Left renal cortex interstitium (tissue), 4 donors: ENCODE data around the gene AK9. TPM values are rescaled to one million over a fixed set of nuclear protein-coding genes. Genes with fewer than 3 reads are reported as not detected.

ENCODE experiments used
- DNase-seq, 4 donors: peaks; one replicate each; pipeline ENCODE4 v3.0.0-alpha.2; 2013; ENCODE audit warnings: low read depth in 4 of 4, low spot score in 2 of 4, missing footprints in 1 of 4
- polyA plus RNA-seq, 4 donors: library from polyadenylated mRNA; unstranded; fragments of 120-200 nt; gene quantifications; one replicate each; pipeline ENCODE4 v1.2.1, GENCODE V29; 2013; ENCODE audit not compliant: insufficient read length in 4 of 4

Gene AK9
- polyA plus RNA-seq, 4 donors = 8.8 to 15.8 (median 14.2) TPM

DNA sequence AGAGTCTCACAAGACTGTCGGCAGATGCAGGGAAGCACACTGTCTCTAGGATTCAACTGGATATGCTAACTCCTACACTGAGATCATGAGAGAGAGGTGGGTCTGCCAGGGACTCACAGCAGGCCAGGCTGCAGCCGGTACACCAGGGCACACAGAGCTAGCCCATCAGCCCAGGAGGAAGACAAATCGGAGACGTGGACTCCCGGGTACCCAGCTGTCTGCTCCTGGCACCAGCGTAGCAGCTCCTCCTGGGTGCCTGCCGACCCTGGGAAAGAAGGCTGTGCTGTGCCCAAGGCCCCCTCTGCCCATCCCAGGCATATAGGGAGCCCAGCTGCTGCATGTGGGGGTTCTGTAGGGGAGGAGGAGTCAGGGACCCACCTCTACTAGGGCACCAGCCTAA, 242.4 kb downstream of the AK9 start:
- DNase-seq = no peak

DNA sequence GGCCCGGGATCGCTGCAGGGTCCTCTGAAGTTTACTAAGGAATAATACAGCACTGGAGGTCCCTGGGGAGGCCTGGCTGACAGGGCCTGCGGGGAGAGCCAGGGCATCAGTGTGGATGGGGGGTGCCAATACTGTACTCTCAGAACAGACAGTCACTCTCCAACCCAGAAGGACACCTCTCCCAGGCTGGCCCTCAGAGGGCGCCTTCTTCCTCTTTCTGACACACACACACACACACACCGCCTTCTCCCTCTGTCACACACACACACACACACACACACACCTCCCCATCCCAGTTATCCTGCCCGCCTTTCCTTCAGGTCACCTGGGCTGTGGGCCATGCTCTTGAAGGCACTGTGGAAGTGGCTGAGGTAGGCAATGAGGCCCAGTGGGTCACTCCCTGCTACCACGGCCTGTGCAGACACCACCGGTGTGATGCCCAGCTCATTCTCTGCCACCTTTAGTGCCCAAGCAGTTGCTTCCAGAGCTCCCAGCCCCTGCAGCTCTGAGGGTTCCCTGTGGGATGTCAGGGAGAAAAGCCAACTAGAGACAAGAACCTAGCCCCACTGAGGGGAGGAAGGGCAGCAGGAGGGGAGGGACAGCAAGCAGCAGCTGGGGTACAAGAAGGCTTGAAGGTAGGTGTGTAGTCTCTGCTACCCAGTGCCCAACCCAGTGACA, 243.0 kb downstream of the AK9 start:
- DNase-seq = no peak

DNA sequence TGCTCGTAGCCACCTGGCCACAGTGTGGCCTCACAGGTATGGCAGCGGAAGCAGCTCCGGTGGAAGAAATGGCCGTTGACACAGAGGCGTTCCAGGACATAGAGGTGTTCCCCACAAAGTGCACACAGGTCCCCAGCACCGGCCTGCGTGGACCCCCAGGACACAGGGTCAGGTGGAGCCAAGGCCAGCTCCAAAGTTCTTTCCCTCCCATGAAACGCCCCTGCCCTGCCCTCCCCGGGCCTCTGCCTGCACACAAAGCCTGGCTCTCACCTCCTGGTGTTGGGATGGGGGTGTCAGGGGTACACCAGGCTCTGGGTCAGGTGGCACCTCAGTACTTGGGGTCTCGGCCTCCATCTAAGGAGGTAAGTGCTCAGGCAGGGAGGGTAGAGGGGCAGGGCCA, 243.9 kb downstream of the AK9 start:
- no peak for DNase-seq

DNA sequence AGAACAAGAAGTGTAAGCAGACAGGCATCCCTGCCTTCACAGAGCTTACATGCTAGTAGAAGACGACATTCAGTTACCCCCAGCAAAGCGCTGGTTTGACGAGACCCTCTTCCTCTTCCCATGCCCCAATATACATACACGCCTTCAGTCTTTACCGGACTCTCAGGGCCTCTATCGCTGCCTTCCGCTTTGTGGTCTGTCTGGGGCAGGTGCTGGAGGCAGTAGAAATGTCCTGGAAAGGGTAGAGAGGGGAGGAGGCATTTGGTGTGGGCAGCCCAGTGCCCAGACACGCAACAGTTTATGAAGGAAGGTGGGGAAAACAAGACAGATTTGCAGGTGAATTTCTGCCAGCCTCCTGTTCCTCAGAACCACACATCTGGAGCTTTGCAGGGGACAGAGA, 244.5 kb downstream of the AK9 start:
- no peak for DNase-seq

DNA sequence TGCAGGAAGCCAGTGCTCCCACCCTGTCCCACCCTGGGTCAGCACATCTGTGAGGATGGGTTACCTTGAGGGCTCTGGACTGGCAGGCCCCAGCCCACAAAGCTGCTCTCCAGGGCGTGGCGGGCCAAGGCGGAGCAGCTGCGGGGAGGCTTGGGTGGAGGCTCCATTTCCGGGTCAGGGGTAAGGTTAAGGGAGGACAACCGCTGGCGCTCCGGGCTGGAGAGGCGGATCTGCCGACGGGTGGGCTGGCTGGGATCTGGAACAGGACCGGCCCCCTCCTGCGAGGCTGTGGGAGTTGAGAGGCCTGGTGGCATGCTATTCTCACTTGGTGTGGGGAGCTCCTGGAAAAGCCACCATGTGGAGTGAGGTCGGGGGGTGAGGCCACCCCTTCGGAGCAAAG, 244.9 kb downstream of the AK9 start:
- no peak for DNase-seq

DNA sequence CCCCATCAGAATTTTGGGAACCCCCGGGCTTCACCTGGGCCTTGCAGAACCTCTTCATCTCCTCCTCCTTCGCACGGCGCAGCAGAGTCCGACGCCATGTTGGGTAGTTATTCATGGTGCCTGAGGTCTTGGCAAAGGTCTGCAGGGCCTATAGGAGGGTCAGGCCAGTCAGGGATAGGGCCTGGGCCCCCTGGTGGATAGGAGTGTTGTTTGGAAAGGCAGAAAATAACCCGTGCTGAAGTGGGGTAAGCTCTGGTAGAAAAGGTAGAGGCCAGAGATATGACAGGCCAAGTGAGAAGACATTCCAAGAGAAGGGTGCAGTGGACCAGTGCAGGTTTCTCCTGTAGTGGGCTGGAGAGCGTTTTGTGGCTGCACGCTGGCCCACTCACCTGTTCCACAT, 245.6 kb downstream of the AK9 start:
- DNase-seq = no peak

DNA sequence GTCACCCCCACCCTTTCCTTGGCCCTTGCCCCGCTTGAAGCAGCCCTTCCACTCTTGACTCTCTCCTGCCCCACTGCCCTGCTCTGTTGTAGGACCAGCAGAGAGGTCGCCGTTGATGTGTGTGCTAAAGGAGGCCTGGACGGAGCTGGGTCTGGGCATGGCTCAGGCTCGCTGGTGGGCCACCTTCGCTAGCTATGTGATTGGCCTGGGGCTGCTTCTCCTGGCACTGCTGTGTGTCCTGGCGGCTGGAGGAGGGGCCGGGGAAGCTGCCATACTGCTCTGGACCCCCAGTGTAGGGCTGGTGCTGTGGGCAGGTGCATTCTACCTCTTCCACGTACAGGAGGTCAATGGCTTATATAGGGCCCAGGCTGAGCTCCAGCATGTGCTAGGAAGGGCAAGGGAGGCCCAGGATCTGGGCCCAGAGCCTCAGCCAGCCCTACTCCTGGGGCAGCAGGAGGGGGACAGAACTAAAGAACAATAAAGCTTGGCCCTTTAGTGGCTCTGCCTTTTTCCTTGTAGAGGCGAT, 247.5 kb downstream of the AK9 start:
- DNase-seq = no peak

Other genes with a start within 250 kb of the AK9 start
- 10 to 100 TPM; 21.3 to 41.1 (median 28.7) TPM for gene MICAL1, start 235.4 kb downstream of the AK9 start, polyA plus RNA-seq
- 10 to 100 TPM; 13.6 to 15.7 (median 14.2) TPM for gene ZBTB24, start 208.0 kb downstream of the AK9 start, polyA plus RNA-seq
- gene FIG4, start 94 bp upstream of the AK9 start, polyA plus RNA-seq = 10 to 100 TPM; 21.6 to 27.4 (median 23.3) TPM